GM19455 (cell line): ENCODE data around the gene UBL5.
A peak's percentile ranks its signal among the peaks of the same experiment; 100 is the strongest.
"Not testable (repeated sequence)": the region's sequence is repeated elsewhere in the genome, so short reads cannot be mapped to it uniquely, and the experiment has no call there.

ENCODE experiments used
- ATAC-seq: cut with Tn5 transposase; IDR thresholded peaks from one replicate; pipeline ENCODE4 v1.9.1; 2021; ENCODE audit not compliant: unreplicated experiment

UBL5 gene

DNA sequence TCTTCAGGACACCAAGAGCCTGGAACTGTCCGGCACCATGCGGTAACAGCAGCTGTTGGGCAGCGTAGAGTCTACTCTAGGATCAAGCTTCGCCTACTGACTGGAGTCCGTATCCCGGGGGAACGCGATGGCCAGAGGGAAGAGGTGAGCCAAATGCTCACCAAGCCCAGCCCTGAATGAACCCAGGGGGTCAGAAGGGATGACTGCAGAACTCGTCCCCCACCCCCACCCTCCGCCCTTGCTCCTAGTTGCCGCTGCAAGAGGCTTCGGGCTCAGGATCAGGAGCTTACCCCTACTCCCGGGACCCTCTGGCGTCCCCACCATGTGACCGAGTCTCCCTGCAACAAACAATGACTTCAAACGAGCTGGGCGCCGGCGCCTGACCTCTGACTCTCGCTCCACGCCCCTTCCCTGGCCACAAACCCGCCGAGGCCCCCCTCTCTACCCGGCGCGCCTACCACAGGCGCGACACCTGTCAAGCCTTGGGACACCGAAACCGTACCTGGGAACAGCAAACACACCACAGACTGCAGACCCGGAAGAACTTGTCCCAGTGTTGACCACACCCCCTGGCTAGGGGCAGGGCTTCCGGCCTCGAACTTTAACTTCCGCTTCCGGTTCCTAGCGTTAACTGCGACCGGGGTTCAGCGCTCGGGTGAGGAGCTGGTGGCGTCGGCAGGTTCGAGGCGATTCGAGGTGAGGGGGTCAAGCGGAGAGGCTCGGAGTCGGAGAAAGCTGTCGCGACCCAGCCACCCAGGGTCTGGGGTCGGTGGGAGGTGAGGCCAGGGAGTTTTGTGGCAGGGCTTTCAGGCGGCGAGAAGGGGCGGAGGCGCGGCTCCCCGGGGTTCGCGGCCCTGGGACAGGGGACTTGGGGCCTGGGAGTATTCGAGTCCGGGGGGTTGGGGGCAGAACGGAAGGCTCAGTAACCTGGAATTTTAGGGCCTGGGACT lies at the start of gene UBL5:
Gene UBL5, plus strand, starts transcription at position 630 of the 950 bp plus-strand sequence. CDS start 420 bp downstream, outside the sequence.
- ATAC-seq = peak; percentile 81

DNA sequence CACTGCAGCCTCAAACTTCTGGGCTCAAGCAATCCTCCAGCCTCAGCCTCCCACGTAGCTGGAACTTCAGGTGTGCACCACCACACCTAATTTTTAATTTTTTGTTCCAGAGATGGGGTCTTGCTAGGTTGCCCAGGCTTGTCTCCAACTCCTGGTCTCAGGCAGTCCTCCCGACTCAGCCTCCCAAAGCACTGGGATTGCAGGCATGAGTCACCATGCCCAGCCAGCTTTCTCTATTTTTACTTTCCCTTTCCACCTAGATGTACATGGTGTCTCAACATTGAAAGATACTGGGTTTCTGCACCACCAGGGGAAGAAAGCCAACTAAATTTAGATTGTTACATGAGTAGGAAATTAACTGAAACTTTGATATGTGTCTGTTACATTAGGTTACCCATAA lies 45.4 kb upstream of the UBL5 start:
- no peak for ATAC-seq

GRCh38 chr19:9784163-9784496 lies 43.6 kb upstream of the UBL5 start:
- not testable (repeated sequence) for ATAC-seq

DNA sequence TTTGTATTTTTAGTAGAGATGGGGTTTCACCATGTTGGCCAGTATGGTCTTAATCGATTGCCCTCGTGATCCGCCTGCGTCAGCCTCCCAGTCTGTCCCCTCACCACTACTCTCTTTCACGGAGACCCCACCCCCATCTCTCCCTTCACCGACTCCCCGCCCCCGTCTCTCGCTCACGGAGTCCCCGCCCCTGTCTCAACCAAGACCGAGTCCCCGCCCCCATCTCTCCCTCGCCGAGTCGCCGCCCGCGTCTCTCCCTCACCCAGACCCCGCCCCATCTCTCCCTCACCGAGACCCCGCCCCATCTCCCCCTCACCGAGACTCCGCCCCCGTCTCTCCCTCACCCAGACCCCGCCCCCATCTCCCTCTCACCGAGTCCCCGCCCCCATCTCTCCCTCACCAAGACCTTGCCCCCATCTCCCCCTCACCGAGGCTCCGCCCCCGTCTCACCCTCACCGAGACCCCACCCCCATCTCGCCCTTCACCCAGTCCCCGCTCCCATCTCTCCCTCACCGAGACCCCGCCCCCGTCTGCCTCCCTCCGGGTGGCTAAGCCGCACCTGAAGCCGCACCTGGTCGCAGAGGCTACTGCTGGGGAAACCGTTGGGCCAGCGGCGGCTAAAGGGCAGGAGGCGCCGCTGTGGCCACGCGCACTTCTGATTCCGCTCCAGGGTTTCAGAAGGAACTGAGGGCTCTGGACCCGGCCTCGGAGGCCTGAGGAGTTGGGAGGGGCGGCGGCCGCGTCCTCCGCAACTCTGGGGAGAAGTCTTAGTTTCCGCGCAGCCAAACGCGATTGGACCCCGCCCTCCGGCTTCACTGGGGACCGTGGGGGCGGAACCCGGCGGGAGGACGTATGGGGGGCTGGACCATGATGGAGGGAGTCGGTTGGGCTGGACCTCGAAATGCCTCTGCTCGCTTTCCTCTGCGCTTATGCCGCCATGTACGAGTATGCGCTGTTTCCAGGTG lies 42.1 kb upstream of the UBL5 start:
- ATAC-seq = peak; percentile 57

- ATAC-seq = no peak
These were observed 41.4 kb upstream of the UBL5 start for GRCh38 chr19:9786342-9786741.

DNA sequence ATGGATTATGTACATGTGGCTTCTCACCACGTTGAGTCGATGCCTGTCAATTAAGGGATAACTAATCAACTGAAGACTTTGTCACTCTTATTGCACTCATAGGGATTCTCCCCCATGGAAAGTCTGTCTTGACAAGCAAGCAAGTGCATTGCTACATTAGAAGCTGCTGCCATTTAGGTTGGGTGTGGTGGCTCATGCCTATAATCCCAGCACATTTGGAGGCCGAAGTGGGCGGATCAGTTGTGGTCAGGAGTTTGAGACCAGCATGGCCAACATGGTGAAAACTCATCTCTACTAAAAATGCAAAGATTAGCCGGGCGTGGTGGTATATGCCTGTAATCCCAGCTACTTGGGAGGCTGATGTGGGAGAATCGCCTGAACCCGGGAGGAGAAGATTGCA lies 40.9 kb upstream of the UBL5 start:
- ATAC-seq = no peak

- not testable (repeated sequence) for ATAC-seq
These were observed 39.1 kb upstream of the UBL5 start for GRCh38 chr19:9788604-9789003.

DNA sequence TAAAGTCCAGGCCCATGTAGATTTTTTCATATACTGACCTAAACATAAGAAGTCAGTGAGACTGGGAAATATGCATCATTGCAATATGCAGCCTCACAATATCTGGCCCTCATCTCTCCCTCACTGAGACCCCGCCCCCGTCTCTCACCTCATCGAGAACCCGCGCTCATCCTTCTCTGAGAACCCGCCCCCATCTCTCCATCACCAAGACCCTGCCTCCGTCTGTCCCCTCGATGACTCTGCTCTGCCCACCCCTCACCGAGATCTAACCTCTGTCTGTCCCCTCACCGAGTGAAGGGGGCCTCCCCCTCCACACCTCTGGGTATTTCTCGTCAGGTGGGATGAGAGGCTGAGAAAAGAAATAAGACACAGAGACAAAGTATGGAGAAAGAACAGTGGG lies 38.7 kb upstream of the UBL5 start:
- no peak for ATAC-seq

DNA sequence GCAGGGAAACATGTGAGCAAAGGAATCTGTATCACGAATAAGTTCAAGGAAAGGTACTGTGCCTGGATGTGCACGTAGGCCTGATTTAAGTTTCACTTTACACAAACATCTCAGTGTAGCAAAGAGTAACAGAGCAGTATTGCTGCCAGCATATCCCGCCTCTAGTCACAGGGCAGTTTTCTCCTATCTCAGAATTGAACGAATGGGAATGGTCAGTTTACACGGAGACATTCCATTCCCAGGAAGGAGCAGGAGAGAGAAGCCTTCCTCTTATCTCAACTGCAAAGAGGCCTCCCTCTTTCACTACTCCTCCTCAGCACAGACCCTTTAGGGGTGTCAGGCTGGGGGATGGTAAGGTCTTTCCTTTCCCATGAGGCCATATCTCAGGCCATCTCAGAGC lies 38.1 kb upstream of the UBL5 start:
- ATAC-seq = not testable (repeated sequence)

DNA sequence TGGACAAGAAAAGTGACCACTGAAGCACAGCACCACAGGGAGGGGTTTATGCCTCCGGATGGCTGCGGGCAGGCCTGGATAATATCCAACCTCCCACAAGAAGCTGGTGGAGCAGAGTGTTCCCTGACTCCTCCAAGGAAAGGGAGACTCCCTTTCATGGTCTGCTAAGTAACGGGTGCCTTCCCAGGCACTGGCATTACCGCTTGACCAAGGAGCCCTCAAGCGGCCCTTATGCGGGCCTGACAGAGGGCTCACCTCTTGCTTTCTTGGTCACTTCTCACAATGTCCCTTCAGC lies 36.7 kb upstream of the UBL5 start:
- not testable (repeated sequence) for ATAC-seq

DNA sequence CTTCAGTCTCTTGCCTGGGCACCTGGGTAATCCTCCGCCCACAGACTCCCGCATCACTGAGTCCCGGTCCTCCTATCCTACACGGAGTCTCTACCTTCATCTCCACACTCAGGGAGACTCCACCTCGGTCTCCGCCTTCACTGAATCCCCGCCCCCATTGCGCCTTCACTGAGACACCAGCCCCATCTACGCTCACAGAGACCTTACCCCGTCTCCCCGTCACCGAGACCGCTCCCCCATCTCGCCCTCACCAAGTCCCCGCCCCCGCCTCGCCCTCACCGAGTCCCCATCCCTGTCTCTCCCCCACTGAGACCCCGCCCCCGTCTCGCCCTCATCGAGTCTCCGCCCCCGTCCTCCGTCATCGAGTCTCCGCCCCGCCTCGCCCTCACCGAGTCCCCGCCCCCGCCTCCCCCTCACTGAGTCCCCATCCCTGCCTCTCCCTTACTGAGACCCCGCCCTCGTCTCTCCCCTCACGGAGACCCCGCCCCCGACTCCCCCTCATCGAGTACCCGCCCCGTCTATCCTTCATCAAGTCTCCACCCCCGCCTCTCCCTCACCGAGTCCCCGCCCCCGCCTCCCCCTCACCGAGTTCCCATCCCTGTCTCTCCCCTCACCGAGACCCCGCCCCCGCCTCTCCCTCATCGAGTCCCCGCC lies 36.0 kb upstream of the UBL5 start:
- peak; percentile 52 for ATAC-seq

DNA sequence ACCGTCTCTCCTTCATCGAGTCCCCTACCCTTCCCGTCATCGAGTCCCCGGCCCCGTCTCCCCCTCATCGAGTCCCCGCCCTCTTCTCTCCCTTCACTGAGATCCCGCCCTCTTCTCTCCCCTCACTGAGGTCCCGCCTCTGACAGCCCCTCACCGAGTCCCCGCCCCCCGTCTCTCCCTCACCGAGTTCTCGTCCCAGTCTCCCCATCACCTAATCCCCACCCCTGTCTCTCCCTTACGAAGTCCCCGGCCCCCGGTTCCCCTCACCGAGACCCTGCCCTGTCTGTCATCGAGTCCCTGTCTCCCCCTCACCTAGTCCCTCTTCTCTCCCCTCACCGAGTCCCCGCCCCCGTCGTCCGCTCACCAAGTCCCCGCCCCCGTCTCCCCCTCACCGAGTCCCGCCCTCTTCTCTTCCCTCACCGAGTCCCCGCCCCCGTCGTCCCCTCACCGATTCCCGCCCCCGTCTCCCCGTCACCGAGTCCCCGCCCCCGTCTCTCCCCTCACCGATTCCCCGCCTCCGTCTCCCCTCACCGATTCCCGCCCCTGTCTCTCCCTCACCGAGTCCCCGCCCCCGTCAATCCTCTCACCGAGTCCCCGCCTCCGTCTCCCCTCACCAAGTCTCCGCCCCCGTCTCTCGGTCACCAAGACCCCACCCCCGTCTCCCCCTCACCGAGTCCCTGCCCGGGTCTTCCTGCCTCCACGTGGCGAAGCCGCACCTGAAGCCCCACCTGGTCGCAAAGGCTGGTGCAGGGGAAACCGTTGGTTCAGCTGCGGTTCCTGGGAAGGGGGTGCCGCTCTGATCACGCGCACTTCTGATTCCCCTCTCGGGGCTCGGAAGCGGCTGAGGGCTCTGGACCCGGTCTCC lies 35.3 kb upstream of the UBL5 start:
- ATAC-seq = no peak

GRCh38 chr19:9793071-9793591 lies 34.6 kb upstream of the UBL5 start:
- no peak for ATAC-seq

GRCh38 chr19:9796113-9796773 lies 31.5 kb upstream of the UBL5 start:
- no peak for ATAC-seq

DNA sequence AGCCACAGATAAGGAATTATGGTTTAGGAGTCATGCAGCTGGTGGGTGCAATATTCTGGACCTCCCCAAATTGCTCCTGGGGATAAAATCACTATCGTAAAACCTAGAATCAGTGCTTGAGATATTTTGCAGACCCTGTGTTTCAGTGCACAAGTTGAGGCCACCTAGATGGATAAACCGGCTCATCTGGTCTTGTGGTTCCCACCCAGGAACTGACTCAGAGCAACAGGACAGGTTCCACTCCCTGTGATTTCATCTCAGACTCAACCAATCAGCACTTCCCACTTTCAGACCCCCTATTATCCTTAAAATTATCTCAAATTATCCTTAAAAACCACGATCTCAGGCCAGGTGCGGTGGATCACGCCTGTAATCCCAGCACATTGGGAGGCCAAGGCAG lies 29.8 kb upstream of the UBL5 start:
- ATAC-seq = no peak

- no peak for ATAC-seq
These were observed 28.6 kb upstream of the UBL5 start for GRCh38 chr19:9799162-9799561.

- no peak for ATAC-seq
These were observed 25.7 kb upstream of the UBL5 start for GRCh38 chr19:9801976-9802375.

DNA sequence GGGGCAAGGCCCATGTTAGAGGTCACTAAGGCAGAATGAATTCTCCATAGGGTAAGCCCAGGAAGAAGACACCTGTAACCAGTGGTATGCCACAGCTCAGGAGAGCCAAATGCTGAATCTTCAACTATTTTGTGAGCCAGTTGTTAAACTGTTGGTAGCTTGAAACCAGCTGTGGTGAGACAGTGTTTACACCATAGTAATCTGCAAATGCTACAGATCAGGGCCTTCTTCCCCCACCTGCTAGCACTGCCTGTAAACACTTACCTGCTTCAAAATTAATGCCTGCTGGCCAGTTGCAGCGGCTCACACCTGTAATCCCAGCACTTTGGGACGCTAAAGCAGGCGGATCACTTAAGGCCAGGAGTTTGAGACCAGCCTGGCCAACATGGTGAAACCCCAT lies 20.9 kb upstream of the UBL5 start:
- no peak for ATAC-seq
